Loucy (cell line): ENCODE data around the gene FAAH2.
"Not testable (repeated sequence)": the region's sequence is repeated elsewhere in the genome, so short reads cannot be mapped to it uniquely, and the experiment has no call there.

Experiments
- H2AFZ ChIP-seq: fragments of 200-600 bp; sonication (generic); 2 replicates; pipeline ENCODE4 v1.6.0; 2016; ENCODE audit warnings: antibody characterized with exemption, mild to moderate bottlenecking, low read length, moderate library complexity
- H3F3A ChIP-seq: fragments of 200-600 bp; 2 replicates; pipeline ENCODE4 v1.6.0; 2016; ENCODE audit warnings: antibody characterized with exemption, low read depth, mild to moderate bottlenecking
- H3K27me3 ChIP-seq: fragments of 200-600 bp; sonication (generic); 2 replicates; pipeline ENCODE4 v1.6.1; 2014; ENCODE audit warnings: low read length, mild to moderate bottlenecking; ENCODE audit not compliant: insufficient read depth, poor library complexity, severe bottlenecking
- H3K36me3 ChIP-seq: fragments of 200-600 bp; sonication (generic); 2 replicates; pipeline ENCODE4 v1.6.1; 2016; ENCODE audit warnings: low read length; ENCODE audit not compliant: insufficient read depth
- H3K4me1 ChIP-seq: fragments of 200-600 bp; sonication (generic); 2 replicates; pipeline ENCODE4 v1.5.1; 2014; ENCODE audit warnings: low read length, mild to moderate bottlenecking; ENCODE audit not compliant: insufficient read depth, poor library complexity, severe bottlenecking
- H3K4me2 ChIP-seq: fragments of 200-600 bp; sonication (generic); 2 replicates; pipeline ENCODE4 v1.6.0; 2014; ENCODE audit warnings: antibody characterized with exemption, low read length, low read depth, mild to moderate bottlenecking; ENCODE audit not compliant: poor library complexity, severe bottlenecking
- H3K4me3 ChIP-seq: fragments of 200-600 bp; sonication (generic); 2 replicates; pipeline ENCODE4 v1.5.1; 2014; ENCODE audit warnings: low read length, mild to moderate bottlenecking, mixed read lengths; ENCODE audit not compliant: poor library complexity, severe bottlenecking
- H3K79me2 ChIP-seq: fragments of 200-600 bp; sonication (generic); 2 replicates; pipeline ENCODE4 v1.6.1; 2014; ENCODE audit warnings: low read length; ENCODE audit not compliant: insufficient read depth
- H3K9ac ChIP-seq: fragments of 200-600 bp; sonication (generic); 2 replicates; pipeline ENCODE4 v1.6.0; 2014; ENCODE audit warnings: mild to moderate bottlenecking, low read depth, low read length, moderate library complexity; ENCODE audit not compliant: poor library complexity, severe bottlenecking
- H3K9me2 ChIP-seq: fragments of 200-600 bp; sonication (generic); replicated peaks from 2 replicates; pipeline ENCODE4 v1.6.1; 2016; ENCODE audit warnings: low read depth, low read length, mixed read lengths
- H3K9me3 ChIP-seq: fragments of 200-600 bp; sonication (generic); 2 replicates; pipeline ENCODE4 v1.6.1; 2014; ENCODE audit warnings: mild to moderate bottlenecking, antibody characterized with exemption, low read length, low read depth; ENCODE audit not compliant: insufficient read depth
- H4K20me1 ChIP-seq: fragments of 200-600 bp; sonication (generic); 2 replicates; pipeline ENCODE4 v1.6.0; 2014; ENCODE audit warnings: antibody characterized with exemption, low read length, mild to moderate bottlenecking; ENCODE audit not compliant: insufficient read depth, poor library complexity, severe bottlenecking
- EZH2phosphoT487 ChIP-seq: fragments of 200-600 bp; IDR thresholded peaks from 2 replicates; pipeline ENCODE4 v1.6.1; 2018; ENCODE audit warnings: antibody characterized with exemption, mild to moderate bottlenecking, moderate library complexity, borderline replicate concordance
- TF ChIP-seq, protein P1 (sequence below): fragments of 200-600 bp; sonication (generic); conservative IDR thresholded peaks from 2 replicates; pipeline ENCODE4 v1.5.1; 2014; ENCODE audit warnings: mild to moderate bottlenecking, antibody characterized with exemption, low read length

The FAAH2 gene

DNA sequence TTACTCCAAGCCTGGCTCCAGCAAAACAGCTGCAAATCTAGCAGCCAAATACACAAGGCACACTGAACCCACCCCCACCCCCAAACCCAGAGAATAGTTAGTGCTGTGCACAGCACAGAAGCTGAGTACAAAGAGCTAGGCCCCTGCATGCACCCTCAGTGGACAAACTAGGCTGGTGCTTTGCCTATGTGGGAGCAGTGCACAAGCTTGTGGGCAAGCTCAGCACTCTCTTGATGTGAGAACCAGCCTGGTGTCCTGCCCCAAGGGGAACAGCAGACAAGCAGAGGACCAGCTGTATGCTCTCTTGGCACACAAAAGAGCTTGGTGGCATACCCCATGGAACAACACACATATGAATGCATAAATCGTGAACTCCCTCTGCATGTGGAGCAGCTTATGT is 81.7 kb downstream of the FAAH2 start:
- no peak overlapping the region for H3K4me2 ChIP-seq
- no peaks in the 10 kb centered on the region for H3K4me1 ChIP-seq
- TF ChIP-seq, protein P1, sequence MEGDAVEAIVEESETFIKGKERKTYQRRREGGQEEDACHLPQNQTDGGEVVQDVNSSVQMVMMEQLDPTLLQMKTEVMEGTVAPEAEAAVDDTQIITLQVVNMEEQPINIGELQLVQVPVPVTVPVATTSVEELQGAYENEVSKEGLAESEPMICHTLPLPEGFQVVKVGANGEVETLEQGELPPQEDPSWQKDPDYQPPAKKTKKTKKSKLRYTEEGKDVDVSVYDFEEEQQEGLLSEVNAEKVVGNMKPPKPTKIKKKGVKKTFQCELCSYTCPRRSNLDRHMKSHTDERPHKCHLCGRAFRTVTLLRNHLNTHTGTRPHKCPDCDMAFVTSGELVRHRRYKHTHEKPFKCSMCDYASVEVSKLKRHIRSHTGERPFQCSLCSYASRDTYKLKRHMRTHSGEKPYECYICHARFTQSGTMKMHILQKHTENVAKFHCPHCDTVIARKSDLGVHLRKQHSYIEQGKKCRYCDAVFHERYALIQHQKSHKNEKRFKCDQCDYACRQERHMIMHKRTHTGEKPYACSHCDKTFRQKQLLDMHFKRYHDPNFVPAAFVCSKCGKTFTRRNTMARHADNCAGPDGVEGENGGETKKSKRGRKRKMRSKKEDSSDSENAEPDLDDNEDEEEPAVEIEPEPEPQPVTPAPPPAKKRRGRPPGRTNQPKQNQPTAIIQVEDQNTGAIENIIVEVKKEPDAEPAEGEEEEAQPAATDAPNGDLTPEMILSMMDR = no peak
- no peak for TF ChIP-seq EZH2phosphoT487
- H3K9me3 ChIP-seq = no peaks in the 10 kb centered on the region
- no peaks in the 10 kb centered on the region for H3K27me3 ChIP-seq
- no peak overlapping the region for H3K4me3 ChIP-seq
- no peaks in the 10 kb centered on the region for H3F3A ChIP-seq
- H2AFZ ChIP-seq = no peak overlapping the region
- H3K79me2 ChIP-seq = no peaks in the 10 kb centered on the region
- H4K20me1 ChIP-seq = no peaks in the 10 kb centered on the region
- no peak overlapping the region for H3K9ac ChIP-seq
- no peaks in the 10 kb centered on the region for H3K9me2 ChIP-seq
- H3K36me3 ChIP-seq = no peaks in the 10 kb centered on the region

DNA sequence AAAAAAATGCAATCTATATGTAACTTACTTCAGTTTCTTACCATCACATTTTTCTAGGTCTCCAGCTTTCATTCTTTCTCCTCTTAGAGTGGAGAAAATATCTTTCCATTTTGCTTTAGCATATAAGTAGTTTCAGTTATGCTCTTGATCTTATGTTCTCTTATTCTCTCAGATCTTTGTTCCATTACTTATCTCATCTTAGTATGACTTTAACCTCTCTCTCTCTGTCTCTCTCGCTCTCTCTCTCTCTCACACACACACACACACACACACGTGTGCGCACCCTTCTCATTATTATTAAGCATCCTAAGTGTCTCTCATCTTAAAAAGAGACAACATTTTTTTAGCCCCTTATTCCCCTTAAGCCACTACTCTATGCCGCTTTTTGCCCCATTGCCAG is 92.8 kb downstream of the FAAH2 start:
- no peaks in the 10 kb centered on the region for H3K36me3 ChIP-seq
- H4K20me1 ChIP-seq = no peaks in the 10 kb centered on the region
- no peaks in the 10 kb centered on the region for H3K27me3 ChIP-seq
- TF ChIP-seq, protein P1 = no peak
- TF ChIP-seq EZH2phosphoT487 = no peak
- H2AFZ ChIP-seq = no peak overlapping the region
- no peaks in the 10 kb centered on the region for H3K79me2 ChIP-seq
- H3K9me2 ChIP-seq = no peaks in the 10 kb centered on the region
- H3K4me1 ChIP-seq = no peaks in the 10 kb centered on the region
- no peak overlapping the region for H3K9ac ChIP-seq
- no peaks in the 10 kb centered on the region for H3F3A ChIP-seq
- H3K4me3 ChIP-seq = no peak overlapping the region
- H3K4me2 ChIP-seq = no peak overlapping the region
- H3K9me3 ChIP-seq = no peaks in the 10 kb centered on the region

DNA sequence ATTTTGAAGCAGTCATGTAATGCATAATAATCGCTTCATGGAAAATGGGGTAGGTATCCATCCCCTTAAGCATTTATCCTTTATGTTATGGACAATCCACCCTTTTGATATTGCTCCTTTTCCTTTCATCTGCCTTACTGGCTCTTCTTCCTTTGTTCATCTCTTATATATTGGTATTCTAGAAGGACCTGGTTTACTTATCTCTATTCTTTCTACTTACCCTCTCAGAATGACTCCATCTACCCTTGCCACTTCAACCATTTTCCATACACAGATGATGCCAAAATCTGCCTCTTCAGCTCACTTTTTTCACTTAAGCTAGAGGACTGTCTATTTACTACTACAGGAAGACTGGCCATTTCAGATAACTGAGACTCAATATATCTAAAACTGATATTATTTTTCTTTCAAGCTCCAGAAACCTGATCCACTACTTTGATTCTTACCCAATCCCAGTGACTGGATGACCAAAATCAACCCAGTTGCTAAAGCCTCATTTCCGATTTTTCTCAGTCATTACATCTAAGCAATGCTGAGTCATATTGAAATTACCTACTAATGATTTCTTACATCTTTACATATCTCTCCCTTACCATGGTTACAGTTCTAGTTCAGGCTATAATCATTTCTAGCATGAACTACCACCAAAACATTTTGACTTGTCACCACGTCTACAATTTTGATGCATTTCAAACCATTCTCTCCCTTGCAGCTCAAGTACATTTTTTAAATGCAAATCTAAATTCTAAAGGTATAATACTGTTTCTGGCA is 93.7 kb downstream of the FAAH2 start:
- Histone ChIP-seq H3K9ac (no peak overlapping the region), H3K4me3 (no peak overlapping the region), H3K9me2 (no peaks in the 10 kb centered on the region), H3F3A (no peaks in the 10 kb centered on the region), H3K79me2 (no peaks in the 10 kb centered on the region), H4K20me1 (no peaks in the 10 kb centered on the region), H2AFZ (no peak overlapping the region), H3K36me3 (no peaks in the 10 kb centered on the region), H3K4me2 (no peak overlapping the region), H3K4me1 (no peaks in the 10 kb centered on the region), H3K27me3 (no peaks in the 10 kb centered on the region), H3K9me3 (no peaks in the 10 kb centered on the region)
- TF ChIP-seq EZH2phosphoT487 = no peak
- TF ChIP-seq, protein P1 = no peak

DNA sequence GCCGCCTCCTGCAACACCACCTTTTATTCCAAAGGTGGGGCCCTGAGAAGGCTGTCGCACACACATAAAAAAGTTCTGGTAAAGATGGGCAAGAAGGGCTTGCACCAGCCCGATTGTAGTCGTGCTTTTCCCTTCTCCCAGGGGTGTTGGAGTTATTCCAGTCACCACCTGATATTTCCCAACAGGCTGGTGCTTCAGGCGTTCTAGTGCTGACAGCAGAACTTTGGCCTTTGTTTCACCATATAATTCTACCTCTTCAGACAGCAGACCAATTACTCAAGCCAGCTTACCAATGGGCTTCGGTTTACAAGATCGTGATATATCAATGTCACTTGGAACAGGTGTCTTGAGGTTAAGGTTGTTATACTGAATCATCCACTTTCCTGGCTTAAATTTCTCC is 107.7 kb downstream of the FAAH2 start:
- H3K27me3 ChIP-seq, H3K9me3 ChIP-seq, H3K79me2 ChIP-seq, H2AFZ ChIP-seq, H3K4me1 ChIP-seq, H3K36me3 ChIP-seq, H3K4me2 ChIP-seq, H3F3A ChIP-seq, H4K20me1 ChIP-seq, H3K9ac ChIP-seq, H3K4me3 ChIP-seq, H3K9me2 ChIP-seq: not testable (repeated sequence)

DNA sequence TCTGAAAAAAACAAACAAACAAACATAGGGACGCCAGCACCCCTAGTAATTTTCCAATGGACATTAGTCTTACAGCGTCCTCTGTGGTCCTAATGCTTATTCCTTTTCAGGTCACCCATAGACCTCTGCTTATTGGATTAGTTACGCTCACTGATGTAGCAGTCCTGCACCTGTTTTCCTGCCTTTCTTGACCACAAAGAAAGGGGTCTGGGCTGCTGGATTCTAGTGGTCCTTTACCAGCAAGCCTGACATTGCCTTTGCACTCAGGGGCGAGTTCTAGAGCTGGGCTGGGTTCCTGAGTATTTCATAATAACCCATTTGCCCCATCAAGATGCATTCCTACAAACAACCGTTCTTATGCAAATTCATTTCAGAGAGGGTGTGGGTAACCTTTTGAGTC is 116.7 kb downstream of the FAAH2 start:
- H3K4me1 ChIP-seq = peaks cover 10% of the 10 kb centered on the region
- H3K9ac ChIP-seq, H3K27me3 ChIP-seq, H3K36me3 ChIP-seq, H2AFZ ChIP-seq, H3K4me3 ChIP-seq, H3K4me2 ChIP-seq, H4K20me1 ChIP-seq, H3K9me3 ChIP-seq, H3K9me2 ChIP-seq, H3F3A ChIP-seq, H3K79me2 ChIP-seq: not testable (repeated sequence)
